HT1080 (cell line): ENCODE data around the gene CCDC134. TPM values are rescaled to one million over a fixed set of nuclear protein-coding genes. Genes with fewer than 3 reads are reported as not detected.

ENCODE experiments used
- total RNA-seq: library from RNA; depleted of rRNA; stranded (reverse); fragments of >200 nt; shearing (Covaris generic); gene quantifications from 2 replicates; pipeline ENCODE4 v1.2.3, GENCODE V29; 2014; rRNA removed

The CCDC134 gene
- total RNA-seq, 1 experiment from 2014 or later: 6.4 TPM

Other genes starting within 250 kb of the CCDC134 start
- 0.08 and 0.13 TPM in 2 replicates for gene CSDC2, start 239.7 kb upstream of the CCDC134 start, total RNA-seq
- 7.2 and 9.1 TPM in 2 replicates for gene PMM1, start 210.8 kb upstream of the CCDC134 start, total RNA-seq
- 71.2 and 102 TPM in 2 replicates for gene DESI1, start 179.6 kb upstream of the CCDC134 start, total RNA-seq
- gene XRCC6, start 179.4 kb upstream of the CCDC134 start, total RNA-seq: 596 and 601 TPM in 2 replicates
- 229 and 305 TPM in 2 replicates for gene SNU13, start 111.8 kb upstream of the CCDC134 start, total RNA-seq
- 1.4 and 2.4 TPM in 2 replicates for gene MEI1, start 101.2 kb upstream of the CCDC134 start, total RNA-seq
- 62.0 and 75.9 TPM in 2 replicates for gene SREBF2, start 32.4 kb downstream of the CCDC134 start, total RNA-seq
- 1.0 and 8.8 TPM in 2 replicates for gene SHISA8, start 114.4 kb downstream of the CCDC134 start, total RNA-seq
- 0.02 and 0.03 TPM in 2 replicates for gene TNFRSF13C, start 126.1 kb downstream of the CCDC134 start, total RNA-seq
- gene CENPM, start 146.5 kb downstream of the CCDC134 start, total RNA-seq: 54.7 and 66.8 TPM in 2 replicates
- gene SEPTIN3, start 168.8 kb downstream of the CCDC134 start, total RNA-seq: not detected in 2 replicates
- not detected in 2 replicates for gene WBP2NL, start 198.1 kb downstream of the CCDC134 start, total RNA-seq